Erythroblast (primary cell): ENCODE data around the gene BPIFB6.

Source experiments
- GATA1 ChIP-seq: IDR thresholded peaks from 2 replicates; pipeline ENCODE4 v1.6.1; 2011; ENCODE audit warnings: low read depth, mild to moderate bottlenecking, control low read depth, low read length, moderate library complexity
- POLR2A ChIP-seq: IDR thresholded peaks from 2 replicates; pipeline ENCODE4 v1.6.1; 2011; ENCODE audit warnings: mild to moderate bottlenecking, low read length

DNA sequence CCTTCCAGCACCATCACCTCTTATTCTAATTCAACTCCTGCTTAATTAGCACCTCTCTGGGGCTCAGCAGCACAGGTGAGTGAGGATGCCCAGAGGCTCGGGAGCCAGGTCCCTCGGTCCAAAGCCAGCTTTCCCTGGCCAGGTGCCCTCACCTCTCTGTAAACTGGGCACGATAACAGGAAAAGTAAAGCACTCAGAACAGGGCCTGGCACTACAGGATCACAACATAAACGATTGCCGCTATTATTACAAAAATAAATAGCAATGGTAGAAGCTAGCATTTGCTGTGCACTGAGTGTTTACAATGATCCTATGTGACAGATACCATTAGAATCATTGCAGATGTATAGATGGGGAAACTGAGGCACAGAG lies 21.3 kb upstream of the BPIFB6 start:
- TF ChIP-seq POLR2A (no peak), GATA1 (no peak)
